Neutrophil (primary cell): ENCODE data around the gene OSBPL2.

Source experiments
- H3K27ac ChIP-seq: fragments of 200-600 bp; sonication (generic); 2 replicates; pipeline ENCODE4 v1.5.1; 2016; ENCODE audit warnings: mild to moderate bottlenecking, moderate library complexity
- H3K27me3 ChIP-seq: fragments of 200-600 bp; sonication (generic); 2 replicates; pipeline ENCODE4 v1.6.0; 2016; ENCODE audit warnings: mild to moderate bottlenecking
- H3K36me3 ChIP-seq: fragments of 200-600 bp; sonication (generic); 2 replicates; pipeline ENCODE4 v1.5.1; 2017
- H3K4me1 ChIP-seq, 2 experiments: fragments of 200-600 bp in 1 of 2; sonication (generic) in 1 of 2; 1 replicate in 1 of 2; 2 replicates in 1 of 2; pipeline versions ENCODE4 v1.5.1 to v1.6.1; 2013 to 2016; ENCODE audit warnings: low read depth in 1 of 2, low read length in 1 of 2, mild to moderate bottlenecking in 1 of 2, moderate library complexity in 1 of 2; ENCODE audit not compliant: control insufficient read depth in 1 of 2, insufficient read depth in 1 of 2
- H3K4me3 ChIP-seq, 2 experiments: fragments of 200-600 bp in 1 of 2; sonication (generic) in 1 of 2; 1 replicate in 1 of 2; 2 replicates in 1 of 2; pipeline ENCODE4 v1.5.1; 2013 to 2016; ENCODE audit warnings: low read depth in 1 of 2, low read length in 1 of 2, mild to moderate bottlenecking in 1 of 2, moderate library complexity in 1 of 2
- H3K9me3 ChIP-seq: fragments of 200-600 bp; sonication (generic); 2 replicates; pipeline ENCODE4 v1.5.1; 2016
- TF ChIP-seq, protein P1 (sequence below): fragments of 200-600 bp; sonication (generic); IDR thresholded peaks from 2 replicates; pipeline ENCODE4 v1.5.1; 2016; ENCODE audit warnings: antibody characterized with exemption

Gene OSBPL2

DNA sequence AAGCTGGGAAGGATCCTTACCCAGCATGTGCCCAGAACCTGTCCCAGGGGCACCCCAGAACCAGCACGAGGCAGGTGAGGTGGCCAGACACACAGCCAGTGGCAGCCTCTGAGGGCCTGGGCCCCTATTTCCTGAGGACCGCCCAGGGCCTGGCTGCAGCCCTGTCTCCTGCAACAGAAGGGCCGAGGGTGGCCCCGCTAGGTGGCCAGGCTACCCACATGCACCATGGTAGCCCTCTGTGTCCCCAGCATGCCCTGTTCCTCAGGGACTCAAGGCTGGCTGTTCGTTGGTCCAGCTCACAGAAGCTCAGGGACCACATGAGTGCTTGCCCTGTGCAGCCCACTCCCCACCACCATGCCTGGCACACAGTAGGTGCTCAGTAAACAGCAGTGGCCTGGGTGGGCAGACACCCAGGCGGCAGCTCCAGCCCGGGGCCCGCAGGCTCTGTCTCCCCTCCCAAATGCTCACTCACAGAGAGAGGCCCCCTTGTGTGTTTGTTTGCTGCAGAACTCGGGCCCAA, 26.5 kb upstream of the OSBPL2 start:
- Histone ChIP-seq H3K9me3 (no peaks in the 10 kb centered on the region), H3K4me1 (no peaks in the 10 kb centered on the region), H3K4me3 (no peak overlapping the region), H3K27me3 (peaks cover 66% of the 10 kb centered on the region), H3K27ac (no peak overlapping the region), H3K36me3 (peaks cover 10% of the 10 kb centered on the region)
- TF ChIP-seq, protein P1, sequence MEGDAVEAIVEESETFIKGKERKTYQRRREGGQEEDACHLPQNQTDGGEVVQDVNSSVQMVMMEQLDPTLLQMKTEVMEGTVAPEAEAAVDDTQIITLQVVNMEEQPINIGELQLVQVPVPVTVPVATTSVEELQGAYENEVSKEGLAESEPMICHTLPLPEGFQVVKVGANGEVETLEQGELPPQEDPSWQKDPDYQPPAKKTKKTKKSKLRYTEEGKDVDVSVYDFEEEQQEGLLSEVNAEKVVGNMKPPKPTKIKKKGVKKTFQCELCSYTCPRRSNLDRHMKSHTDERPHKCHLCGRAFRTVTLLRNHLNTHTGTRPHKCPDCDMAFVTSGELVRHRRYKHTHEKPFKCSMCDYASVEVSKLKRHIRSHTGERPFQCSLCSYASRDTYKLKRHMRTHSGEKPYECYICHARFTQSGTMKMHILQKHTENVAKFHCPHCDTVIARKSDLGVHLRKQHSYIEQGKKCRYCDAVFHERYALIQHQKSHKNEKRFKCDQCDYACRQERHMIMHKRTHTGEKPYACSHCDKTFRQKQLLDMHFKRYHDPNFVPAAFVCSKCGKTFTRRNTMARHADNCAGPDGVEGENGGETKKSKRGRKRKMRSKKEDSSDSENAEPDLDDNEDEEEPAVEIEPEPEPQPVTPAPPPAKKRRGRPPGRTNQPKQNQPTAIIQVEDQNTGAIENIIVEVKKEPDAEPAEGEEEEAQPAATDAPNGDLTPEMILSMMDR = no peak

DNA sequence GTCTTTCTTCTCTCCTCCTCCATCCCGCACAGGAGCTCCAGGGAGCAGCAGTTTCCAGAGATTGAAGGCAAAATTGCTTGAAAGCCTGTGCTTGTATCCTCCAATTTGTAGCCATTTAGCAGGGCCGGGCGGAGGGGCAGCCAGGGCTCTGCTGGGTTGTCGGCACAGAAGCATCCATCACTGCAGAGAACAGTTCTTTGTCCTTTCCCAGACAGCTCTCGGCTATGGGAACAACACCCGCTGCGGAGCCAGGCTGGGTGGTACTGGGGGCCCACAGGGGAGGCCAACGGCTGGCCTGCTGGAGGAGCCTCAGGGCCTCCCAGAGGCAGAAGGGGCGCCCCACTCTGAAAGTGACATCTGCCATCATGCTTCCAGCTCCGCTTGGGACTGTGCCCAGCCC, 26.0 kb upstream of the OSBPL2 start:
- H3K4me3 ChIP-seq = no peak overlapping the region

DNA sequence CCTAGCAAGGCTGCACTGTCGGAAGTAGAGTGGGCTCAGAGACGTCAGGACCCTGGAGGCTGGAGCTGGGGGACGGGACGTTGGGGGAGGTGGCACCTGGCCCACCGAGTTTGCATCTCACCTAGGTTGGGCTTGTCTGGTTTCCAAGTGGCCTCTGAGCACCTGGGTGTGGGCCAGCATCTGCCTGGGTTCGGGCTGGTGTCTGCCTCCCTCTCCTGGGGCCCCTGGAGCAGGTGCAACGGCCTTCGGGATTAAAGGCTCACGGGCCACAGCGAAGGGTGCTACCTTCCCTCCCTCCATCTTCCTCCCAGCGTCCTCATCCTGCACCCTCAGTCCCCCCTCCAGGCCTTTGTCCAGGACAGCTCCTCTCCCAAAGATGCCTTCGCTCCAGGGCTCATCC, 24.3 kb upstream of the OSBPL2 start:
- Histone ChIP-seq H3K36me3 (no peaks in the 10 kb centered on the region), H3K27ac (no peak overlapping the region), H3K27me3 (peaks cover 88% of the 10 kb centered on the region), H3K4me1 (peaks cover 0 to 2% of the 10 kb centered on the region in 2 experiments), H3K4me3 (no peak overlapping the region), H3K9me3 (no peaks in the 10 kb centered on the region)
- TF ChIP-seq, protein P1 = no peak

More for the DNA sequence above, 26.0 kb upstream of the OSBPL2 start:
- peaks cover 70% of the 10 kb centered on the region for H3K27me3 ChIP-seq
- H3K4me1 ChIP-seq = no peaks in the 10 kb centered on the region
- H3K27ac ChIP-seq = no peak overlapping the region
- TF ChIP-seq, protein P1 = no peak
- no peaks in the 10 kb centered on the region for H3K9me3 ChIP-seq
- H3K36me3 ChIP-seq = peaks cover 7% of the 10 kb centered on the region

DNA sequence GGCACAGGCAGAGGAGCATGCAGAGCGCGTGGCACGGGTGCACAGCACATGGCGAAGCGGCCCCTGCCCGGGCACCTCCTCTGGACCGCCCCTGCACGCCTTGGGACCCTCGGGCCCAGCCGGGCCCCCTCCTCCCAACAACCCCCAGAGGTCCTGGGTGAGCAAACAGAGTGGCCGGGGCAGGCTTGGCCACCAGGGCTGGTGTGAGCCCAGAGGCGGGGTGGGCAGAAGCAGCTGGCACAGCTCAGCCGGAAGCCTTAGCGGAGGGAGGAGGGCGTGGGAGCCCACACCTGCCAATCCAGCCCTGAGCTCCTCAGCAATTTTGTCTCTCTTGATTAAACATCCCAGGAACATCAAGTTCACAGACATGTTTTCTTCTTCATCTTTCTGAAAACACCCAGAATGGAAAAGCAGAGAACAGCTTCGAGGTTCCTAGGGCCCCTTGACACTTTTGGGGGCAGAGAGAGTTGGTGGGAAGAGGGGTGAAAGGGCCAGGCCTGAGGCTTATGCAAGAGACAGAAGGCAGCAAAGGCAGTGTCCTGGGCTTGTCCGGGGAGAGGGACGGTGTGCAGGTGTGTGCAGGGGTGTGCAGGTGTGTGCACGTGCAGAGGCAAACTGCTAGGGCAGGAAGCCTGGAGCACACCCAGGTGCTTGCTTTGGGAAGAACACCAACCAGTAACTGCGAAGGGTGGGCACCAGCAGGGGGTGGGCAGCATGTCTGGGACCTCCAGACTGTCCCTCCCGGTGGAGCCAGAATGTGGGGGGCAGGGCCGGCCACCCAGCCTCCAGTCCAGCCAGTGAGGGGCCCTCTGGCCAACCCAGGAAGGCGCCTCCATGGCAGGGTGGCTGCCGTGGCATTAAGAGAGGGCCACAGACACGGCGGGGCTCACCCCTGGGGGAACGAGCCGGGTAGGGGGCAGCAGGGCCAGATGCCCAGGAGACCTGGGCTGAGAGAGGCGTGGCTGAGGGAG, 23.0 kb upstream of the OSBPL2 start:
- Histone ChIP-seq H3K4me1 (peaks cover 4 to 8% of the 10 kb centered on the region in 2 experiments), H3K4me3 (no peak overlapping the region), H3K36me3 (no peaks in the 10 kb centered on the region), H3K27ac (no peak overlapping the region), H3K27me3 (peaks cover 89% of the 10 kb centered on the region), H3K9me3 (no peaks in the 10 kb centered on the region)
- TF ChIP-seq, protein P1 = no peak

DNA sequence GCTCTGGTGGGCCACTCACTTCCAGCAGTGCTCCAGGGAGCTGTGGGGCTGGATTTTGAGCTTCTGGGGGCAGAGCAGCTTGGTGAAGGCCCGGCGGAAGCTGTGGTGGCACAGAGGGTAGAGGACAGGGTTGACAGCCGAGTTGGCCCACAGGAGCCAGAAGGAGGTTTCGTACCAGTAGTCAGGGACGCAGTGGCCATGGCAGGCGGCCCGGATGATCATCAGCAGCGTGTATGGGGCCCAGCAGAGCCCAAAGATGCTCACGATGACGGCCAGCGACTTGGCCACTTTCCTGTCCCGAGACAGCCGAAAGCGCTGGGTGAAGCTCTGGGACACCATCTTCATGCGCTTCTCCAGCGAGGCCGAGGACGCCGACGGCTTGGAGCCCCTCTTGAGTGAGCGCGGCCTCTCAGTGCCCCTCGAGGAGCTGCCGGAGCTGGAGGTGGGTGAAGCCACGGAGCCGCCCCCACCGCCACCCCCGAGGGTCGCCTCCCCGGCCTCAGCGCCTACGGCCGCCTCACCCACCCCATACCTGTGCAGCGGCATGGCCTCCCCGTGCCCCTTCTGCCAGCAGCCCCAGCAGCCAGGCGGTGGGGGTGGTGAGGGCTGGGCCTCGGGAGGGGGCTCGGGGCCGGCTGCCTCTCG, 22.2 kb upstream of the OSBPL2 start:
- H3K9me3 ChIP-seq = no peaks in the 10 kb centered on the region
- H3K27ac ChIP-seq = no peak overlapping the region
- no peak overlapping the region for H3K4me3 ChIP-seq
- H3K27me3 ChIP-seq = peaks cover 89% of the 10 kb centered on the region
- peaks cover 4 to 13% of the 10 kb centered on the region in 2 experiments for H3K4me1 ChIP-seq
- TF ChIP-seq, protein P1 = no peak
- no peaks in the 10 kb centered on the region for H3K36me3 ChIP-seq
